HK-2 (cell line): ENCODE data around the gene GLCCI1.
"Not testable (repeated sequence)": the region's sequence is repeated elsewhere in the genome, so short reads cannot be mapped to it uniquely, and the experiment has no call there.

ENCODE experiments used
- DNase-seq: peaks from one replicate; pipeline ENCODE4 v3.0.0-alpha.2; 2018; ENCODE audit not compliant: unreplicated experiment

The GLCCI1 gene

DNA sequence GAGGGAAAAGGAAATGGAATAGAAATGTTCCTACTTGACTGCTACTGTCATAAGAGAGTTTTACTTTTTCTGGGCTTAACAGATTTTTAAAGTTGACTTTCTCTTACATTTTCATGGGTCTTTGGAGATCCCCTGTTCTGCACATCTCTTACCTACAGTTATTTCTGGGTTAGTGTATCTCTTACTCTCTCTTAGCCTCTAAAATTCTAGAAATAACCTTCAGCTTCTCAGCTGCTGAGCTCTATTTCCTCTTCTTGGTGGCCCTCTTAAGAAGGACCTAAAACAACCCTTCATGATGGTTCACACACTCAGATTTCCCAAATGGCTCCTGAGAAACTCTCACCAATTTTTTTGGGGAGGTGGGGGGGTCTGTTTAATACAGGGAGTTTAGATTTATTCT lies 79.5 kb downstream of the GLCCI1 start:
- DNase-seq = not testable (repeated sequence)

DNA sequence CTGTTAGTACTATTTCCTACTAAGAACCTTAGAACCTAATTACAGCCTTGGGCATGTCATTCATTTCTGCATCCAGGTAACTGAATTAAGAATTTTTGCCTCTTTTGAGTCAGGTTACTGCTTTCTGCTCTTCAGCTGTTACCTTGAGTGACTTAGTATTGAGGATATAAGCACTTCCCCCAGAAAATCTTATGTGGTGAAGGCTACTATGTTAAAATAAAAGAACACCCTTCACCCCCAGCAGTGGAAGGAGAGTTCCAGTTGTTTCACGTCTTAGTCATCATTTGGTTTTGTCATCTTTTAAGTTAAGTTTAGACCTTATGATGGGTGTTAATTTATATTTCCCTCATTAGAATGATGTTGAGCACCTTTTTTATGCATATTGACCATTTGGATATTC lies 82.8 kb downstream of the GLCCI1 start:
- no peak for DNase-seq

- DNase-seq = no peak
Measured at GRCh38 chr7:8051998-8052397, 83.4 kb downstream of the GLCCI1 start.

- DNase-seq = no peak
Measured at GRCh38 chr7:8052824-8053223, 84.2 kb downstream of the GLCCI1 start.

DNA sequence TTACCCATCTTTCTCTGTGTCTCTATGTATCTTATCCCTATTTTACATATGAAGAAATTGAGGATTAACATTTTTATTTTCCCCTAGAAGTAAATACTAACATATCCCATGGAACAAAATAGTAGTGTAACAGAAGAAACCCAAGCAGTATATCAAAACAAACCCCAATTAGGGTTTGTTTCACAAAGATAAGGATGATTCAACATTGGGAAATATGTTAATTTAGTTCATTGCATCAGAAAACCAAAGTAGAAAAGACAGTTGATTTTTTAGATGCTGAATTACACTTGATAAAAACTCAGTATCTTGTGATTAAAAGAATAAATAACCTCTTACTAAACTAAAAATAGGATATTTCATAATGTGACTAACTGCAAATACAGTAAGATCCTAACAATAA lies 87.8 kb downstream of the GLCCI1 start:
- DNase-seq = no peak

- no peak for DNase-seq
Measured at GRCh38 chr7:8057566-8057965, 89.0 kb downstream of the GLCCI1 start.

DNA sequence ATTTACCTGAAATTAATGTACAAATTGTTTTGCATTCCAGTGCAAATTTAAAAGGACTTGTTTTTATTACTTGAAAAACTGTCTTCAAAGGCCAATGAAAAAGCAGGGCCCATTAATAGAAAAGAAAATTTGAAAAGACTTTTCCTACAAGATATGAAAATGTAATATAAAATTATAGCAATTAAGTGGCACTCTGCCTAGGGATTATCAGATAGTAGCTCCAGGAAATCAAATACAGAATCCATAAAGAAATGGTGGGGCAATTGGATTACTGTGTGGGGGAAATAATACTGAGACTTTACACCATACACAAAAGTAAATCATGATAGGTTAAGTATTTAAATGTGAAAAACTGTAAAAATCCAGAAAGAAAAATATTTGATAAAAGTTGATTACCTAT lies 89.7 kb downstream of the GLCCI1 start:
- no peak for DNase-seq

GRCh38 chr7:8058852-8059251 lies 90.3 kb downstream of the GLCCI1 start:
- no peak for DNase-seq

GRCh38 chr7:8060241-8060640 lies 91.6 kb downstream of the GLCCI1 start:
- DNase-seq = no peak

DNA sequence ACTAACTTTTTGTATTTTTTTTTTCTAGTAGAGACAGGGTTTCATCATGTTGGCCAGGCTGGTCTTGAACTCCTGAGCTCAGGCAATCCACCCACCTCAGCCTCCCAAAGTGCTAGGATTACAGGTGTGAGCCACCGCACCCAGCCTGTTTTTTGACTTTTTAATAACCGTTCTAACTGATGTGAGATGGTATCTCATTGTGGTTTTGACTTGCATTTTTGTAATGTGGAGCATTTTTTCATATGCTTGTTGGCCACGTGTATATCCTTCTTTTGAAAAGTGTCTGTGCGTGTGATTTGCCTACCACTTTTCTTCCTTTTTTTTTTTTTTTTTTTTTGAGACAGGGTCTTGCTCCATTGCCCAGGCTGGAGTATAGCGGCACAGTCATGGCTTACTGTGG lies 94.7 kb downstream of the GLCCI1 start:
- not testable (repeated sequence) for DNase-seq

- no peak for DNase-seq
Measured at GRCh38 chr7:8063706-8064297, 95.2 kb downstream of the GLCCI1 start.

- DNase-seq = no peak
Measured at GRCh38 chr7:8064828-8065227, 96.2 kb downstream of the GLCCI1 start.

GRCh38 chr7:8065356-8065813 lies 96.8 kb downstream of the GLCCI1 start:
- no peak for DNase-seq

DNA sequence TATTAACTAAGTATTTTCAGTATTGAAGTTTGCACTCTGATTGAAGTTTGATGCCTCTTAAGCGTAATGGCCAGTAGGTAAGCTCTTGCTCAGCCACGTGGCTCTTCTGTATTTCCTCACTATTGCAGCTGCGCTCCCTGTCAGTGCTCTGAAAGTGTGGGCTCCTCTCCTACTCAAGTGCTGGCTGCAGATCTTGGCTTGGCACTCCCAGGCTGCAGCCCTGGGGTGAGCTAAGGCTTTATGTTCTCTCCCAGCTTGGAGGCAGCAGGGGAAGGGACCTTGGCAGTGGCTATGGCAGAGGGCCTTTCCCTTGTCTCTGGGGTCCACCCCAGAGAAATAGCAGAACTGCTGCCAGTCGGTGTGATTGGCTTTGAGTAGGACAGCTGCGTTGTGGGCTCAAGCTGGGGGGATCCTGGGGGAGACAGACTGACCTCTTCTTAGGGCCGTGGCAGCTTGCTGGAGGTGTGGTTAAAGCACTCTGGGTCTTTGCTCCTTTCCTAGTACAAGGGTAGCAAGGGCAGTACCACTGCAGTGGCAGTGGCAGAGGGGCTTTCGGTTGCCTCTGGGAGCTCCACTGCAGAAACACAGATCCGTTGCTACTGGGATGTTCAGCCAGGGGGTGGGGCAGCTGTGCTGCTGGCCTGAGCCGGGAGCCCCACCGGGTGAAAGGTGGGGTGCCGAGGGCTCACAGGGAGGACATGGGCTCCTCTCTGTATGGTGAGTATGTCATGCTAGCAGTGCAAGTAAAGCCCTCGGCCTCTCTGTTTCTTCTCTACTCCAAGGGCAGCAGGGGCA lies 100.5 kb downstream of the GLCCI1 start:
- DNase-seq = no peak

DNA sequence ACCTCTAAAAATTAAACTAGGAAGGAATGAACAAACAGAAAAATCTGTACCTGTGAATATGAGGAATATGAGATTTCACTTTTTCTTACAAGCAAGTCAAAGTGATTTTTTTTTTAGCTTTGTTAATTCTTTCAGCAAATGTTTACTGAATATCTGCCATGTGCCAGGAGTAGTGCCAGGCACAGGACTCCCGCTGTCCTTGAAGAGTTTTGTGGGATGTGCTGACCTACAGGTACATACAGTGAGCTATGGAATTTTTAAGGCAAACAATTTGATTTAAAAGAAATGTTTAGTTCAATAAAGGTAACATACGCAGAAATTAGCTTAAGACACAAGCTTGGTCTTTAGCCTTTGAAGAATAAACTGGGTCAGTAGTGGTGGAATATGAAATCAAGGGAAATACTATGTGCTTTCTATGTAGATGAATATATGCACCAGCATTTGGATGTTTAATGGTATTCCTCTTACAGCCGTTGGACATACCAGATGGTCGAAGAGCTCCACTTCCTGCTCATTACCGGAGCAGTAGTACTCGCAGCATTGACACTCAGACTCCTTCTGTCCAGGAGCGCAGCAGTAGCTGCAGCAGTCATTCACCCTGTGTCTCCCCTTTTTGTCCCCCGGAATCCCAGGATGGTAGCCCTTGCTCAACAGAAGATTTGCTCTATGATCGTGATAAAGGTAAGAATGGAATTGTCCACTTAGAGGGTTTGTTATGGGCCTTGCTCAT lies 102.0 kb downstream of the GLCCI1 start:
- DNase-seq = no peak

DNA sequence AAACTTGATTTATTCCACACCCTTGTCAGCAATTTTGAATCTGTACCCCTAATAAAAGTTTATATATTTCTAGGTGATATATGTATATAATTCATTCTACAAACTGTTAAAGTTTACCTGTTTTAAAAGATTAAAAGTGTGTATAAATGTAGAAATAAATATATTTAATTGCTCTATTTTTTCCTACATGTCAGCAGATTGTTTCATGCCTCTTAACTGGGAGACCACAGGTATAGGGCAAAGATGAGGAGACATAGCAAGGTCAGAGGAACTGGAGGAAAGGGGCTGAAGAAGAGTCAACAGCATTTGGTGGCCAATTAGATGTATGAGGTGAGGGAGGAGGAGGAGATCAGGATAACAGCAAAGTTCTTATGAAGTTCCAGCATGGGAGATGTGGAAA lies 109.8 kb downstream of the GLCCI1 start:
- no peak for DNase-seq

GRCh38 chr7:8082762-8083161 lies 114.2 kb downstream of the GLCCI1 start:
- DNase-seq = no peak

DNA sequence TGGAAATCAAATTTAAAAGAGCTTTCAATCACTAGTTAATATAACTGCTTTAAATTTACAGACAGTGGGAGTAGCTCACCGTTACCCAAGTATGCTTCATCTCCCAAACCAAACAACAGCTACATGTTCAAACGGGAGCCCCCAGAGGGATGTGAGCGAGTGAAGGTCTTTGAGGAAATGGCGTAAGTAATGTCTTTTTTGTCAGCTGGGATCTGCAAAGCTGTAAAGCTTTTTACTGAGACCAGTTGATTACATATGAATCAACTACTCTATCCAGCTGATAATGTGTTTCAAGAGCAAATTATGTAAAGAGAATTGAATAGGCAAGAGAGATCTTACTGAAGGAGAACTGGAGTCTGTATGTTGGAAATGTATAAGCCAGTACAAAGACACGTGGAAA lies 116.2 kb downstream of the GLCCI1 start:
- DNase-seq = no peak

DNA sequence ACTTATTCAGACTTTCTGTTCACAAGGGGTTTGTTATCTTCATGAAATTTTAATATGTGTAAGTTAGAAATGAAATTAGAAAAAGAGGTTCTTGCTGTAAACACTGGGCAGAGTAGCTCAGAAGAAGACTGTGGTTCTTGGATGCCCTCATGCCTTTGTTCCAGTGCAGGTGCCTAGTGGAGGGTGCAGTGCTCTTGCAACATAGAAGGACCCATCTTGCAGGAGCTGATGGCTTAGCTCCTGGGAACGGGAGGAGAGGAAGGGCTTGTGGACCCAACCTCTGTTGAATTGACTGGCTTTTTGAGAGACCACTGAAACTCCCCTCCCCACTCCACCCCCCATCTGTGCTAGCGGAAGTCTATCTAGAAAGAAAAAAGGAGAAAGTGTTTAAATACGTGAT lies 116.8 kb downstream of the GLCCI1 start:
- no peak for DNase-seq

- DNase-seq = no peak
Measured at GRCh38 chr7:8086239-8086638, 117.6 kb downstream of the GLCCI1 start.

DNA sequence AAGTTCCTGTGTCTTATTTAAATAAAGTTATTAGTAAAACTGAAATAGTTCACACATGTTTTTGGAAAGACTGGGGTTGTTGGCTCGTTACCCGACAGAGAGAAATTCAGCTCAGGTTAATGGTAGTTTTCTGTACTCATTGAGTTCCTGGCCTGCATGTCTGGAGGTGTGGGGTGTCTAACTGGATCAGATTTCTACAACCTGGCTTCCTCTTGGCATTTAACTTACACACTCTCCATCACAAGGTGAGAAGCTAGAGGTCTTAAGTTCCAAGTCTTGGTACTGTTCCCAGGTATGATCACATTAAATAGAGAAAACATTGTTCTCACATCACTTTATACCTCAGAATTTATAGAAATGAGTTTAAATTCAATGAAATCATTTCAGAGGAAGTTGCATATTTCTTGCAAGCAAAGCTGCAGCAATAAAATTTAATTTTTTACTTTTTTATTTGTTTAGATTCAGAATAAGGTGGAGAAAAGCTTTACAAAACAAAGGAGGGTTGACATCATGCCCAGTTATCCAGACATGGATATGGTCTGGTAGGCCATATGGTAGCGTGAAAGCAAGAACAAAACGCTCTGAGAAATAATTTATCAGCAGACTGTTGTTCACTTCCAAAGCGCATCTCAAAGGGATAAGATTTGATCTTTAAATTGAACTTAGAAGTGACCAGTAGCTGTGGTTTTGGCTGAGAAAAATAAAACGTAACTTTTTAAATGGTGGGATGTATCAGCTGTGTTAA lies 120.6 kb downstream of the GLCCI1 start:
- DNase-seq = no peak

DNA sequence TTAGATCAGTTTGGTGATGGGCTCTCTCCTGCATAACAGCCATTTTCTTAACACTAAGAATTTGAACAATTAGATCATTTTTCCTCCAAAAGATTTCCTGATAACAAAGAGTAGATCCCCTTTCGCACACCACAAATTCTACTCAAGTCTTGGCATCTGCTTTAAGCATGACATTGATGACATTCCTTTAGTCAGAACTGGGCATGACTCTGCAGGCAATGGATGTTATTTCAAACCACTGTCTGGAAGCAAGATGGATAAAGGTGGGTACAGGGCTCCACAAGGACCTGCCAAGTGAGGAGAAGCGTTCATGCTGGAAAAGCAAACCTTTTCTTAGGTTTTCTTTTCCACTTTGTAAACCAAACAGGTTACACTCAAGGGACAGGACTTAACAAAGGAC lies 123.5 kb downstream of the GLCCI1 start:
- no peak for DNase-seq
